ENCODE data around the gene IL12B.

The IL12B gene

DNA sequence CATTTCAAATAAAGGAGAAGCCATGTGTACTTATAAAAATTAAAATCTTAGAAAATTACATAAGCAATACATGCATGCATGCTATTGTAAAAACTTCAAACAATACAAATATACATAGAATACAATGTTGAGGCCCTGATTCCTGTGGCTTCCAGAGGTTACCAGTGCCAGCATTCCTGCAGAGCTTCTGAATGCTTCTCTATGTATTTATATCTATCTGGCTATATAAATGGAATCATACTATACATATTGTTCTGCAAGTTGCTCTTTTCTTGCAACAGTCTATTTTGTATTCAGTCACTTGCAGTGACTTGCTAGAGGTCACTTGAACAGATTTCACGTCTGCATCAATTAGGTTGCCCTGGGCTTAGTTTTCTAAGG is 3.2 kb upstream of the IL12B start:
- Histone ChIP-seq H3K36me3 (ENCODE audit: control insufficient read depth, insufficient read depth, low read length) (no peaks in the 10 kb centered on the region), H3K27ac (ENCODE audit: low read depth, low read length, severe bottlenecking) (no peak overlapping the region), H3K4me3 (ENCODE audit: extremely low read depth, insufficient read depth, low read length, poor library complexity, severe bottlenecking) (no peak overlapping the region), H3K4me1 (ENCODE audit: control insufficient read depth, insufficient read depth, low read length, poor library complexity, severe bottlenecking) (peaks cover 13% of the 10 kb centered on the region), H3K9me3 (ENCODE audit: control insufficient read depth, low read length) (no peaks in the 10 kb centered on the region)
- WGBS, 2 experiments (ENCODE audit: insufficient coverage in 2 of 2): 73% methylated on average over 1 of the region's 1 CpG; no CpG with 5 or more reads in 1 of the 2 experiments

DNA sequence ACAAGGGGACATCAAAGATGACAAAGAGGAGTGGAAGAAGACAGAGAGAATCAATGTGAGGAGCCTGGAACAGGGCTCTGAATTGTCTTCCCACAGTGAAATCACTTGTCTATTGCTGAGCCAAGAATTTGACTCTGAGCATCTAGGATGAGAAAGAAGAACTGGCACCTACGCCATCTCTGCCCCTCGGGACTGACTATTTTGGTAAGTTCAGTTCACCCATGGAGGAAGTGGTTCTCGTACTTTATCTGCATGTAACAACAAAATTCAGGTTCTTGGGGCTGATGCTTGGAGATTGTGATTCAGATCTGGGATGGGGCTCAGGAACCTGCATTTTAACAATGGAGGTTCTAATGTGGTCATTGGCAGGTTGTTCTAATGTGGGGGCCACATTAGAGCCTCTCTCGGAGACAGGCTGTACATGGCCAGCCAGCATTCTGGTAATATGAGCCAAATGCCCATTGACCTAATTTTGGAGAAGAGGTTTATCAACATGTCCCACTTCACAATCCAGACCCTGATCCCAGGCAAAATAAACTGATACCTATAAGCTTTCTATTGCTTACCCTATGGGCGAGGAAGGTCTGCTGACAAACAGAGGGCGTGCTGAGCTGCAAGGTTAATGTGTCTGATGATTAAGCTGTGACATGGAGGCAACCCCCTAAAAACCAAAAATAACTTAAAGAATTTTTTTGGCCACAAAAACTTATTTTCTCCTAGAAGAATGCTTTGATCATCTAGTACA is 2.7 kb upstream of the IL12B start:
- Histone ChIP-seq H3K27ac (ENCODE audit: low read depth, low read length, severe bottlenecking) (no peak overlapping the region), H3K4me3 (ENCODE audit: extremely low read depth, insufficient read depth, low read length, poor library complexity, severe bottlenecking) (no peak overlapping the region), H3K9me3 (ENCODE audit: control insufficient read depth, low read length) (no peaks in the 10 kb centered on the region), H3K36me3 (ENCODE audit: control insufficient read depth, insufficient read depth, low read length) (no peaks in the 10 kb centered on the region), H3K4me1 (ENCODE audit: control insufficient read depth, insufficient read depth, low read length, poor library complexity, severe bottlenecking) (peaks cover 12% of the 10 kb centered on the region)
- 90 to 96% methylated on average over 3 to 4 of the region's 6 CpGs for WGBS, 2 experiments (ENCODE audit: insufficient coverage in 2 of 2)

DNA sequence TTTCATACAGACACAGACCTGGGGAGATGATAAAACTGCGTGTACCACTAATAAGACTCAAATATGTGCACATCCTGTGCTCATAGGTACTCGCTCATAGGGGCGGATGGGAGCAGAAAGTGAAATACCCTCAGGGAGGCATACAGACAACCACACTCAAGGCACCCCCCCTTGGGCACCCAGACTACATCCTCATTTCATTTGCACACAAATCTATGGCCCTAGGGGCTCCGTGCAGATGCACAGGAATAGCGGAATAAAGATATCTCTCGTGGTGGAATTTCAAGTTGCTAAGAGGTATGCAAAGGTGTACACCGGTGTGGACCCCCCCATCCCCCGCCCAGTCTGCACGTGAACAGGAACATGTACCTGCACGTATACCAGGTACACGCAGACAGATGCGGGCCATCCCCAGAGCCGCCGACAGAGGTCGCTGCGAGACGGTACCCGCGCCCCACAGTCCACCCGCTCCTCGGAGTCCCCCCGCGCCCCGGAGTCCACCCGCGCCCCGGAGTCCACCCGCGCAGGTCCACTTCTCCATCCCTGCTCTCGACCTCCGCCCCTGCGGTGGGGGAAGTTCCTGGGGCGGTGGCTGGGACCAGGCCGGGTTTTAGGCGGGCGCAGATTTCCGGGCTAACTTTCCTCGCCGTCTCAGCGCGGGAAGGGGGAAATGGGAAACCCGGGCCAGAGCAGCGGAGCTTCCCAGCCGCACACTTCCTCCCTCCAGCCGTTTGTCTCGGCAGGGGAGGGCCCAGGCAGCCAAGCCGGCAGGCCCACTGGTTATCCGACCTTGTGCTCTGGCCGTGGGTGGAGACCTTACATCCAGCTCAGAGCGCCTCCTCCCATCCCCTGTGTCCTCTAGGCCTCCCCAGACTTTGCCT is 1.0 kb upstream of the IL12B start:
- Histone ChIP-seq H3K36me3 (ENCODE audit: control insufficient read depth, insufficient read depth, low read length) (no peaks in the 10 kb centered on the region), H3K4me3 (ENCODE audit: extremely low read depth, insufficient read depth, low read length, poor library complexity, severe bottlenecking) (peak overlapping the region; percentile 45), H3K27ac (ENCODE audit: low read depth, low read length, severe bottlenecking) (no peak overlapping the region), H3K4me1 (ENCODE audit: control insufficient read depth, insufficient read depth, low read length, poor library complexity, severe bottlenecking) (no peaks in the 10 kb centered on the region), H3K9me3 (ENCODE audit: control insufficient read depth, low read length) (no peaks in the 10 kb centered on the region)
- 11 to 12% methylated on average over 23 to 24 of the region's 50 CpGs for WGBS, 2 experiments (ENCODE audit: insufficient coverage in 2 of 2)

DNA sequence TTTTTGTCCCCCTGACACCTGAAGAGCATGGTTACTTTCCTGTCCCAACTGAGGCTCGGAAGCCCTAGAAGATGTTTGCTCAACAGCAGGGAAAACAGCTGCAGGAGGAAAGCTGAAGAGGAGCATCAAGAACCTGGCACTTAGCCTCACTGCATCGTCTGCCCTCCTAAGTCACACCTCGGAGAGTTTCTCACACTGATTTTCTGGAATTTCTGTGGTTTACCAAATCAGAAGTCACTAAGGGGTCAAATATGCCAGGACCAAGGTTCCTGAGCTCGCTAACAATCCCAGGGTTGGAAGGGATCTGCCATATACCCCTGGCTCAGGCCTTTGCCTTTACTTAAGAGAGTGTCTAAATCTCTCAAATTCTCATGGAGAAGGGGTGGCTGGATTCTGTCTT is 5.3 kb downstream of the IL12B start:
- 84 to 89% methylated on average over 4 of the region's 4 CpGs for WGBS, 2 experiments (ENCODE audit: insufficient coverage in 2 of 2)
- H3K27ac ChIP-seq (ENCODE audit: low read depth, low read length, severe bottlenecking): no peak overlapping the region
- no peak overlapping the region for H3K4me3 ChIP-seq (ENCODE audit: extremely low read depth, insufficient read depth, low read length, poor library complexity, severe bottlenecking)
- no peaks in the 10 kb centered on the region for H3K9me3 ChIP-seq (ENCODE audit: control insufficient read depth, low read length)
- H3K4me1 ChIP-seq (ENCODE audit: control insufficient read depth, insufficient read depth, low read length, poor library complexity, severe bottlenecking): no peaks in the 10 kb centered on the region
- H3K36me3 ChIP-seq (ENCODE audit: control insufficient read depth, insufficient read depth, low read length): no peaks in the 10 kb centered on the region

DNA sequence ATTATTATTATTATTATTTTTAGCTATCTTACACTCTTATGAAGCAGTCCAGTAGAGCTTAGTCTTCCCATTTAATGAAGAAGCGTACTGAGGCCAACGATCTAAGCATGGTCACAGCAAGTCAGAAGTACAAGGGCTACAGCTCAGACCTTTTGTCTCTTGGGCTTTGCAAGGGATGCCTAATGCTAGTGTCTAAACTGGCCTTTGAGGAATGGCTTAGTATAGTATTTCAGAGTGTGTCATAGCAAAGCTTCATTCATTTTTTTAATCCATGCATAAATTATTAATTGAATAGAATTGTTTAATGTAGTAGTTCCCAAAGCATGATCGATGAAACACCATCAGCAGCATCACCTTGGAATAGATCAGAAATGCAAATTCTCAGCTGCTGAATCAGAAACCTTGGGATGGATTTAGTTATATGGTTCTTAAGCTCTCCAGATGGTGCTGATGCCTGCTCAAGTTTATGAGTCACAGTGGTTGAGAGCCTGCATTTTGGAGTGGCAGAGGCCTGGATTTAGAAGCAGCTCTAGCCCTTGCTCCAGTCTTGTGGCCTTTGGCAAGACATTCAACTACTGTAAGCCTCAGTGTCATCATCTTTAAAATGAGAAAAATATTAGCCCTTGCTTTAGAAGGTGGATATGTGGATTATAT is 6.1 kb downstream of the IL12B start:
- Histone ChIP-seq H3K4me3 (ENCODE audit: extremely low read depth, insufficient read depth, low read length, poor library complexity, severe bottlenecking) (no peak overlapping the region), H3K27ac (ENCODE audit: low read depth, low read length, severe bottlenecking) (no peak overlapping the region), H3K36me3 (ENCODE audit: control insufficient read depth, insufficient read depth, low read length) (no peaks in the 10 kb centered on the region), H3K9me3 (ENCODE audit: control insufficient read depth, low read length) (no peaks in the 10 kb centered on the region), H3K4me1 (ENCODE audit: control insufficient read depth, insufficient read depth, low read length, poor library complexity, severe bottlenecking) (no peaks in the 10 kb centered on the region)
- WGBS, 2 experiments (ENCODE audit: insufficient coverage in 2 of 2): 81 to 85% methylated on average over 2 of the region's 3 CpGs

DNA sequence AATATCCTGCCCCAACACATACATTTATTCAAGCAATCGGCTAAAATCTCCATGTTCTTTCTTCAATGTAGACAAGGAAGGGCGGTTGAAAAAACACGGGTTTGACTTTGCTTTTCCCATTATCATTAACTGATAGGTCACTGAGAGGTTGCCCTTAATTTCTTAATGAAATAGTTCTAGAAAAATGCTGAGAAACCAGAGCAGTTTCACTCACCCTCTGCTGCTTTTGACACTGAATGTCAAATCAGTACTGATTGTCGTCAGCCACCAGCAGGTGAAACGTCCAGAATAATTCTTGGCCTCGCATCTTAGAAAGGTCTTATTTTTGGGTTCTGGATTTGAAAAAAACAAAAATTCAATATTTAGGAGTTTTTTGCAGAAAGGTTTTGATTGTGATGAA is 8.1 kb downstream of the IL12B start:
- Histone ChIP-seq H3K9me3 (ENCODE audit: control insufficient read depth, low read length) (no peaks in the 10 kb centered on the region), H3K4me3 (ENCODE audit: extremely low read depth, insufficient read depth, low read length, poor library complexity, severe bottlenecking) (no peak overlapping the region), H3K4me1 (ENCODE audit: control insufficient read depth, insufficient read depth, low read length, poor library complexity, severe bottlenecking) (no peaks in the 10 kb centered on the region), H3K36me3 (ENCODE audit: control insufficient read depth, insufficient read depth, low read length) (no peaks in the 10 kb centered on the region), H3K27ac (ENCODE audit: low read depth, low read length, severe bottlenecking) (no peak overlapping the region)
- WGBS, 2 experiments (ENCODE audit: insufficient coverage in 2 of 2): 91 to 93% methylated on average over 6 of the region's 6 CpGs

DNA sequence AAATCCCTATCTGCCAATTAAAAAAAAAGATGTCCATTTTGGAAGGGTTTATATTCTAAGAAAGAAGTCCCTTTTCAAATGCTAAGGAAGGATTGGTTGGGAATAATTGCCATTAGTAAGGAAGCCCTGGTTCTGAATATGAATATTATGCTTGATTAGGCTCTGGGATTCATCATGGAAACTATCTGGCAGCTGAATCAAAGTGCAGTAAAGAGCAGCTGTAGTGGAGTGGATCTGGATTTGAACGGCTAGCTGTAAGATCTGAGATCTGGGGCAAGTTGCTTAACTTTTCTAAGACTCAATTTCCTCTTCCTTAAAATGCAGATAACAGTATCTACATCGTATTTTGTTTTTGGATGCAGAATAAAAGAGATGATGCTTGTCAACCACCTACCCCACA is 10.5 kb downstream of the IL12B start:
- Histone ChIP-seq H3K4me3 (ENCODE audit: extremely low read depth, insufficient read depth, low read length, poor library complexity, severe bottlenecking) (no peak overlapping the region), H3K36me3 (ENCODE audit: control insufficient read depth, insufficient read depth, low read length) (no peaks in the 10 kb centered on the region), H3K9me3 (ENCODE audit: control insufficient read depth, low read length) (no peaks in the 10 kb centered on the region), H3K4me1 (ENCODE audit: control insufficient read depth, insufficient read depth, low read length, poor library complexity, severe bottlenecking) (no peaks in the 10 kb centered on the region), H3K27ac (ENCODE audit: low read depth, low read length, severe bottlenecking) (no peak overlapping the region)
- no CpG with 5 or more reads among the region's 2 CpGs for WGBS, 2 experiments (ENCODE audit: insufficient coverage in 2 of 2)

DNA sequence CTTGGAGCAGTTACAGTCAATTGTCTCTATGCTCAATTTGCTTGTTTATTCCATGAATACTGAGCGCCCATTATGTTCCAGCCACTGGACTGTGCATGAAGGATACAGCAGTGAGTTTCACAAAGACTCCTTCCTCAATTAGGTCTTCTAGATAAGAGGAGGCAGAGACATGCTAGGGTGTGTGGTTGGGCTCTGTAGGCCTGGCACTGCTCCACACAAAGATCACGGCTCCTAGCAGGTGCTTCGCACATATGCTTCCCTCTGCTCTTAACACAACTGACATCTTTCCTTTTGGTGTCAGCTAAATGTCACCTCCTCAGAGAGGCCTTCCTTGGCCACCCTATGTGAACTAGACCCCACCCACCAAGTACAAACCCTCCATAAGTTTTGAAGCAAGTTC is 10.9 kb downstream of the IL12B start:
- Histone ChIP-seq H3K4me1 (ENCODE audit: control insufficient read depth, insufficient read depth, low read length, poor library complexity, severe bottlenecking) (no peaks in the 10 kb centered on the region), H3K9me3 (ENCODE audit: control insufficient read depth, low read length) (no peaks in the 10 kb centered on the region), H3K4me3 (ENCODE audit: extremely low read depth, insufficient read depth, low read length, poor library complexity, severe bottlenecking) (no peak overlapping the region), H3K27ac (ENCODE audit: low read depth, low read length, severe bottlenecking) (no peak overlapping the region), H3K36me3 (ENCODE audit: control insufficient read depth, insufficient read depth, low read length) (no peaks in the 10 kb centered on the region)
- WGBS, 2 experiments (ENCODE audit: insufficient coverage in 2 of 2): 88 to 94% methylated on average over 1 to 3 of the region's 3 CpGs

DNA sequence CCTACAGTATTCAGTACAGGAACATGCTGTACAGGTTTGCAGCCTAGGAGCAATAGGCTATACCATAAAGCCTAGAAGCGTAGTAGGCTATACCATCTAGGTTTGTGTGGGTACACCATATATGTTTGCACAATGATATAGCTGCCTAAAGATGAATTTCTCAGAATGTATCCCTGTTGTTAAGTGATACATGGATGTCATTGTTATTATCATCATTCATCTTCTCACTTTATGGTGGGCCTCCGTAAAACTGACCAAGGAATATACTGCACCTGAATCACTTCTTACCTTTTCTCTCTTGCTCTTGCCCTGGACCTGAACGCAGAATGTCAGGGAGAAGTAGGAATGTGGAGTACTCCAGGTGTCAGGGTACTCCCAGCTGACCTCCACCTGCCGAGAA is 11.8 kb downstream of the IL12B start:
- no peak overlapping the region for H3K27ac ChIP-seq (ENCODE audit: low read depth, low read length, severe bottlenecking)
- 94 to 100% methylated on average over 1 to 2 of the region's 4 CpGs for WGBS, 2 experiments (ENCODE audit: insufficient coverage in 2 of 2)

DNA sequence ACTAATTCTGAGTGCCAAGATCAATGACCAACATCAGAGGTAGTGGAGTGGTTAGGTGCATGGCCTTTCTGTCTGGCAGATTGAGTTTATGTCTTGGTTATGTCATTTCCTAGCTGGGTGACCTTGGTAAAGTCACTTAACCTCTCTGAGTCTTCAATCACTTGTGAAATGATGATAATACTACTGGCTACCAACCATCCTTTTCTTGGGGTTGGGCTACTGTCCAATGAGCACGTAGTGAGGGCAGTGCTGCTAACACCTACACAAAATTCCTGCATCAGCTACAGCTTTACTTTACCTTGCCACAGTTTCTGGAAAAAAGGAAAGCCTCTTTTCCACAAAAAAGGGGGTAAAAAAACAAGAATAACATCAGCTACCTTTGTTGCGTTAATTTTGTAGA is 12.4 kb downstream of the IL12B start:
- no peak overlapping the region for H3K27ac ChIP-seq (ENCODE audit: low read depth, low read length, severe bottlenecking)
- H3K4me1 ChIP-seq (ENCODE audit: control insufficient read depth, insufficient read depth, low read length, poor library complexity, severe bottlenecking): no peaks in the 10 kb centered on the region
- H3K9me3 ChIP-seq (ENCODE audit: control insufficient read depth, low read length): no peaks in the 10 kb centered on the region
- 20 to 43% methylated on average over 1 of the region's 2 CpGs for WGBS, 2 experiments (ENCODE audit: insufficient coverage in 2 of 2)
- H3K36me3 ChIP-seq (ENCODE audit: control insufficient read depth, insufficient read depth, low read length): no peaks in the 10 kb centered on the region
- no peak overlapping the region for H3K4me3 ChIP-seq (ENCODE audit: extremely low read depth, insufficient read depth, low read length, poor library complexity, severe bottlenecking)

More for the DNA sequence above, 11.8 kb downstream of the IL12B start:
- Histone ChIP-seq H3K4me1 (ENCODE audit: control insufficient read depth, insufficient read depth, low read length, poor library complexity, severe bottlenecking) (no peaks in the 10 kb centered on the region), H3K36me3 (ENCODE audit: control insufficient read depth, insufficient read depth, low read length) (no peaks in the 10 kb centered on the region), H3K9me3 (ENCODE audit: control insufficient read depth, low read length) (no peaks in the 10 kb centered on the region), H3K4me3 (ENCODE audit: extremely low read depth, insufficient read depth, low read length, poor library complexity, severe bottlenecking) (no peak overlapping the region)
